K562 (cell line): ENCODE data around the gene PACSIN3. TPM values are rescaled to one million over a fixed set of nuclear protein-coding genes. Genes with fewer than 3 reads are reported as not detected.

ENCODE experiments used
- GTF2A2 ChIP-seq: IDR thresholded peaks from 2 replicates; pipeline ENCODE4 v1.6.1; 2016; ENCODE audit warnings: mild to moderate bottlenecking, missing genetic modification characterization, missing compliant biosample characterization
- MEF2D ChIP-seq: conservative IDR thresholded peaks from 2 replicates; pipeline ENCODE4 v1.6.1; 2016; ENCODE audit warnings: low read depth, missing genetic modification characterization, missing compliant biosample characterization
- NELFE ChIP-seq: IDR thresholded peaks from 2 replicates; pipeline ENCODE4 v1.6.1; 2011; ENCODE audit warnings: mild to moderate bottlenecking; ENCODE audit not compliant: insufficient read depth, insufficient read length
- PCBP2 ChIP-seq: fragments of 200-400 bp; formaldehyde crosslinking; IDR thresholded peaks from 2 replicates; pipeline ENCODE4 v1.6.1; 2018; ENCODE audit warnings: low read length, low read depth, mild to moderate bottlenecking, moderate library complexity; ENCODE audit not compliant: poor library complexity, severe bottlenecking
- PRPF4 ChIP-seq: fragments of 200-400 bp; formaldehyde crosslinking; IDR thresholded peaks from one replicate; pipeline ENCODE4 v1.6.1; 2017; ENCODE audit warnings: low read length, low read depth, mild to moderate bottlenecking; ENCODE audit not compliant: insufficient read depth, poor library complexity, severe bottlenecking
- RBM25 ChIP-seq: fragments of 200-400 bp; formaldehyde crosslinking; IDR thresholded peaks from 2 replicates; pipeline ENCODE4 v1.6.1; 2018; ENCODE audit warnings: low read length, low read depth, moderate library complexity; ENCODE audit not compliant: severe bottlenecking
- TOE1 ChIP-seq, 2 experiments: fragments of 450-650 bp in 1 of 2; sonication (generic) in 1 of 2; formaldehyde crosslinking in 1 of 2; IDR thresholded peaks; 2 replicates each; pipeline versions ENCODE4 v1.7.1 to v1.8.0; 2016 to 2022; ENCODE audit warnings: borderline replicate concordance in 2 of 2, mild to moderate bottlenecking in 2 of 2, antibody characterized with exemption in 1 of 2, inconsistent platforms in 1 of 2, low read depth in 1 of 2, missing genetic modification reagents in 1 of 2, moderate library complexity in 1 of 2
- U2AF2 ChIP-seq: fragments of 200-400 bp; formaldehyde crosslinking; optimal IDR thresholded peaks from 2 replicates; pipeline ENCODE3; 2017; ENCODE audit warnings: low read depth, mild to moderate bottlenecking, low read length
- ZC3H11A ChIP-seq: IDR thresholded peaks from 2 replicates; pipeline ENCODE4 v1.6.1; 2012; ENCODE audit warnings: low read depth, low read length, improper control_type of control experiment
- ZNF354B ChIP-seq: fragments of 250-450 bp; sonication (Bioruptor Pico); IDR thresholded peaks from 2 replicates; pipeline ENCODE4 v1.4.0; 2020
- ZNF592 ChIP-seq: fragments of 450-650 bp; IDR thresholded peaks from 2 replicates; pipeline ENCODE4 v1.6.1; 2017; ENCODE audit warnings: antibody characterized with exemption, mild to moderate bottlenecking
- polyA plus RNA-seq, 8 experiments: library from polyadenylated mRNA; depleted of rRNA in 4 of 8; stranded (reverse) in 5 of 8; unstranded in 3 of 8; fragments of >200 nt; fragmentation: Nextera tagmentation in 2 of 8; fragmentation: Illumina TruSeq in 1 of 8; extraction: Ambion mirVana in 2 of 8; extraction: Trizol in 1 of 8; gene quantifications; 2 replicates each; pipeline versions ENCODE4 v1.2.1 to v1.2.3, GENCODE V29; 2011 to 2014; ENCODE audit warnings: inconsistent platforms in 1 of 8, missing spikeins in 1 of 8
- total RNA-seq, 7 experiments: library from RNA; depleted of rRNA in 6 of 7; stranded (reverse); fragments of >200 nt in 6 of 7; fragmentation: Illumina TruSeq in 2 of 7; extraction: Trizol in 2 of 7; gene quantifications; 2 replicates each; pipeline versions ENCODE4 v1.2.1 to v1.2.3, GENCODE V29; 2011 to 2021; ENCODE audit warnings: low replicate concordance in 1 of 7
- TF ChIP-seq, protein P1 (sequence below), 2 experiments: IDR thresholded peaks; 2 replicates each; pipeline ENCODE4 v1.6.1; 2012; ENCODE audit warnings: improper control_type of control experiment in 2 of 2, low read depth in 2 of 2, low read length in 2 of 2, borderline replicate concordance in 1 of 2
- TF ChIP-seq, protein P2 (sequence below): IDR thresholded peaks from 2 replicates; pipeline ENCODE4 v1.6.1; 2016; ENCODE audit warnings: missing genetic modification characterization, missing compliant biosample characterization
- TF ChIP-seq, protein P3 (sequence below): sonication (generic); formaldehyde crosslinking; IDR thresholded peaks from 2 replicates; pipeline ENCODE4 v1.4.0; 2020; ENCODE audit warnings: mild to moderate bottlenecking, missing genetic modification reagents
- TF ChIP-seq, protein P4 (sequence below): sonication (generic); IDR thresholded peaks from 2 replicates; pipeline ENCODE4 v1.6.1; 2016

Gene PACSIN3
- total and polyA plus RNA-seq, 9 of the 15 experiments (the other 6 are each of a cell fraction or from before 2014, with no cell fraction given): 0.13 to 18.1 (median 7.1) TPM

GRCh38 chr11:47215366-47215910, 29.2 kb upstream of the PACSIN3 start (continued):
- TF ChIP-seq MEF2D (tag) (no peak), ZNF592 (peak; percentile 62; the same call in 1 of the 2 replicates), PRPF4 (no peak), RBM25 (no peak), ZNF354B (CRISPR knock-in tag) (no peak), GTF2A2 (no peak), PCBP2 (no peak), U2AF2 (no peak), NELFE (no peak), ZC3H11A (no peak), TOE1 (IDR thresholded peaks at IDR 0.05; ENCODE audit: borderline replicate concordance) (no peak), TOE1 (CRISPR knock-in tag; IDR thresholded peaks at IDR 0.05; ENCODE audit: borderline replicate concordance, low read depth) (no peak)
- TF ChIP-seq, protein P1, sequence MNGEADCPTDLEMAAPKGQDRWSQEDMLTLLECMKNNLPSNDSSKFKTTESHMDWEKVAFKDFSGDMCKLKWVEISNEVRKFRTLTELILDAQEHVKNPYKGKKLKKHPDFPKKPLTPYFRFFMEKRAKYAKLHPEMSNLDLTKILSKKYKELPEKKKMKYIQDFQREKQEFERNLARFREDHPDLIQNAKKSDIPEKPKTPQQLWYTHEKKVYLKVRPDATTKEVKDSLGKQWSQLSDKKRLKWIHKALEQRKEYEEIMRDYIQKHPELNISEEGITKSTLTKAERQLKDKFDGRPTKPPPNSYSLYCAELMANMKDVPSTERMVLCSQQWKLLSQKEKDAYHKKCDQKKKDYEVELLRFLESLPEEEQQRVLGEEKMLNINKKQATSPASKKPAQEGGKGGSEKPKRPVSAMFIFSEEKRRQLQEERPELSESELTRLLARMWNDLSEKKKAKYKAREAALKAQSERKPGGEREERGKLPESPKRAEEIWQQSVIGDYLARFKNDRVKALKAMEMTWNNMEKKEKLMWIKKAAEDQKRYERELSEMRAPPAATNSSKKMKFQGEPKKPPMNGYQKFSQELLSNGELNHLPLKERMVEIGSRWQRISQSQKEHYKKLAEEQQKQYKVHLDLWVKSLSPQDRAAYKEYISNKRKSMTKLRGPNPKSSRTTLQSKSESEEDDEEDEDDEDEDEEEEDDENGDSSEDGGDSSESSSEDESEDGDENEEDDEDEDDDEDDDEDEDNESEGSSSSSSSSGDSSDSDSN (IDR thresholded peaks at IDR 0.05; ENCODE audit: borderline replicate concordance in 1 of 2, low read depth in 2 of 2, low read length in 2 of 2): 0 out of 4 replicates have a peak, but pooled peaks of 1 of the 2 experiments have one; percentile 7
- TF ChIP-seq, protein P2, sequence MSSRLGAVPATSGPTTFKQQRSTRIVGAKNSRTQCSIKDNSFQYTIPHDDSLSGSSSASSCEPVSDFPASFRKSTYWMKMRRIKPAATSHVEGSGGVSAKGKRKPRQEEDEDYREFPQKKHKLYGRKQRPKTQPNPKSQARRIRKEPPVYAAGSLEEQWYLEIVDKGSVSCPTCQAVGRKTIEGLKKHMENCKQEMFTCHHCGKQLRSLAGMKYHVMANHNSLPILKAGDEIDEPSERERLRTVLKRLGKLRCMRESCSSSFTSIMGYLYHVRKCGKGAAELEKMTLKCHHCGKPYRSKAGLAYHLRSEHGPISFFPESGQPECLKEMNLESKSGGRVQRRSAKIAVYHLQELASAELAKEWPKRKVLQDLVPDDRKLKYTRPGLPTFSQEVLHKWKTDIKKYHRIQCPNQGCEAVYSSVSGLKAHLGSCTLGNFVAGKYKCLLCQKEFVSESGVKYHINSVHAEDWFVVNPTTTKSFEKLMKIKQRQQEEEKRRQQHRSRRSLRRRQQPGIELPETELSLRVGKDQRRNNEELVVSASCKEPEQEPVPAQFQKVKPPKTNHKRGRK (tag): no peak
- TF ChIP-seq, protein P3, sequence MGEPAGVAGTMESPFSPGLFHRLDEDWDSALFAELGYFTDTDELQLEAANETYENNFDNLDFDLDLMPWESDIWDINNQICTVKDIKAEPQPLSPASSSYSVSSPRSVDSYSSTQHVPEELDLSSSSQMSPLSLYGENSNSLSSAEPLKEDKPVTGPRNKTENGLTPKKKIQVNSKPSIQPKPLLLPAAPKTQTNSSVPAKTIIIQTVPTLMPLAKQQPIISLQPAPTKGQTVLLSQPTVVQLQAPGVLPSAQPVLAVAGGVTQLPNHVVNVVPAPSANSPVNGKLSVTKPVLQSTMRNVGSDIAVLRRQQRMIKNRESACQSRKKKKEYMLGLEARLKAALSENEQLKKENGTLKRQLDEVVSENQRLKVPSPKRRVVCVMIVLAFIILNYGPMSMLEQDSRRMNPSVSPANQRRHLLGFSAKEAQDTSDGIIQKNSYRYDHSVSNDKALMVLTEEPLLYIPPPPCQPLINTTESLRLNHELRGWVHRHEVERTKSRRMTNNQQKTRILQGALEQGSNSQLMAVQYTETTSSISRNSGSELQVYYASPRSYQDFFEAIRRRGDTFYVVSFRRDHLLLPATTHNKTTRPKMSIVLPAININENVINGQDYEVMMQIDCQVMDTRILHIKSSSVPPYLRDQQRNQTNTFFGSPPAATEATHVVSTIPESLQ (CRISPR knock-in tag): no peak
- TF ChIP-seq, protein P4, sequence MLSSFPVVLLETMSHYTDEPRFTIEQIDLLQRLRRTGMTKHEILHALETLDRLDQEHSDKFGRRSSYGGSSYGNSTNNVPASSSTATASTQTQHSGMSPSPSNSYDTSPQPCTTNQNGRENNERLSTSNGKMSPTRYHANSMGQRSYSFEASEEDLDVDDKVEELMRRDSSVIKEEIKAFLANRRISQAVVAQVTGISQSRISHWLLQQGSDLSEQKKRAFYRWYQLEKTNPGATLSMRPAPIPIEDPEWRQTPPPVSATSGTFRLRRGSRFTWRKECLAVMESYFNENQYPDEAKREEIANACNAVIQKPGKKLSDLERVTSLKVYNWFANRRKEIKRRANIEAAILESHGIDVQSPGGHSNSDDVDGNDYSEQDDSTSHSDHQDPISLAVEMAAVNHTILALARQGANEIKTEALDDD: 0 out of 2 replicates have a peak, but pooled peaks have one; percentile 11
